Measurements from ENCODE around the gene LAMA4. TPM values are rescaled to one million over a fixed set of nuclear protein-coding genes. Genes with fewer than 3 reads are reported as not detected.

Gene LAMA4
- total RNA-seq, 1 donor from 2014 or later: 56.5 TPM

DNA sequence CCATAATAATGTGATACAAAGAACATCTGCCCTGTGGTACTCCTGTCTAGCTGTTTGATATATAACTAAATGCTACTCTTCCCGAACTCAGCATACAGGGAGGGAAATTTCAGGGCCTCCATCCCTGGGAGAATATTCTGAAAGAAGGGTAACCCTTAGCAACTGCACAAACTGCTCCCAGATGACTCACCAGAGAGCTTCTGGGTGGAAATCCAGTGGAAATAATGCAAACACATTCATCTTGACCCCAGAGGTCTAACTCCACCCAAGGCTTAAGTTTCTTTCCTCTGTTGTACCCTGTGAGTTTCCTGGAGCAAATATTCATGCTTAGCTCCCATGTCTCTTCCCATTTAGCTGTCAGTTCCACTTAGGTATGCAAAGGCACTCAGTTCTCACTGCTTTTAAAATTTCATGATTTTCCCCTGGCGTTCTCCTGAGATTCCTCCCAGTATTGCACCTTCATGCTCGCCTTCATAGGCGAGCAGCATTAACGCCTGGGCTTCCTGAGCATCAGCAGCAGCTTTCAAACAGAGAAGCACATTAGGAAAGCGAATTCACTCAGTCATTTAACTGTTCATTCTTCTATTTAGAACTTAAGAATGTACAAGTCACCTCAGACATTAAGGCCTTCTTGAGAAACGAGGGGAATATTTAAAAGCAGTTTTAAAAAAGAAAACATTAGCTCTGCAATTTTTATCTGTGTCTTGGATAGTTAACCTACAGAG lies 43.8 kb upstream of the LAMA4 start:
- H3K27me3 ChIP-seq: no peaks in the 10 kb centered on the region
- H3K4me1 ChIP-seq: peaks cover 5% of the 10 kb centered on the region
- no peaks in the 10 kb centered on the region for H3K36me3 ChIP-seq
- no peak overlapping the region for H3K4me3 ChIP-seq
- no peak for TF ChIP-seq POLR2AphosphoS5 (IDR thresholded peaks at IDR 0.05; ENCODE audit: insufficient read depth in 1 of 2, low read depth in 1 of 2)
- TF ChIP-seq, protein P1, sequence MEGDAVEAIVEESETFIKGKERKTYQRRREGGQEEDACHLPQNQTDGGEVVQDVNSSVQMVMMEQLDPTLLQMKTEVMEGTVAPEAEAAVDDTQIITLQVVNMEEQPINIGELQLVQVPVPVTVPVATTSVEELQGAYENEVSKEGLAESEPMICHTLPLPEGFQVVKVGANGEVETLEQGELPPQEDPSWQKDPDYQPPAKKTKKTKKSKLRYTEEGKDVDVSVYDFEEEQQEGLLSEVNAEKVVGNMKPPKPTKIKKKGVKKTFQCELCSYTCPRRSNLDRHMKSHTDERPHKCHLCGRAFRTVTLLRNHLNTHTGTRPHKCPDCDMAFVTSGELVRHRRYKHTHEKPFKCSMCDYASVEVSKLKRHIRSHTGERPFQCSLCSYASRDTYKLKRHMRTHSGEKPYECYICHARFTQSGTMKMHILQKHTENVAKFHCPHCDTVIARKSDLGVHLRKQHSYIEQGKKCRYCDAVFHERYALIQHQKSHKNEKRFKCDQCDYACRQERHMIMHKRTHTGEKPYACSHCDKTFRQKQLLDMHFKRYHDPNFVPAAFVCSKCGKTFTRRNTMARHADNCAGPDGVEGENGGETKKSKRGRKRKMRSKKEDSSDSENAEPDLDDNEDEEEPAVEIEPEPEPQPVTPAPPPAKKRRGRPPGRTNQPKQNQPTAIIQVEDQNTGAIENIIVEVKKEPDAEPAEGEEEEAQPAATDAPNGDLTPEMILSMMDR (IDR thresholded peaks at IDR 0.05): no peak
- intact Hi-C loops (cut with DNase I): no loop called here
- DNase-seq (ENCODE audit: extremely low spot score in 2 of 2): no peak
- H3K27ac ChIP-seq: peak overlapping the region; percentile 65
- no peaks in the 10 kb centered on the region for H3K9me3 ChIP-seq

DNA sequence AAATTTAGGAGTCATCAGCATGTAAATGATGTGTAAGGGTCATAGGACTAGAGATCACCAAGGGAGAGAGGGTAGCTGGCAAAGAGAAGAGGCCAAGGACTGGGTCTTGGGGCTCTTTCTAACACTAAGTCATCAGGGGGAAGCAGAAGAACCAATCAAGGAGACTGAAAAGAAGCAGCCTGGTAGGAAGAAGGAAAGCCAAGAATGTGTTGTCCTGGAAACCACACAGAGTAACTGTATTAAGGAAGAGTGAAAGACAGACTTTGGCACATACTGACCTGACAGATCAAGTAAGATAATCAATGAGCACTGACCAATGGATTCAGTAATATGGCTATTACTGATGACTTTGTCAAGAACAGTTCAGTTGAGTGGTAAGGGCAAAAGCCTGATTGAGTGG lies 42.3 kb upstream of the LAMA4 start:
- TF ChIP-seq, protein P1 (IDR thresholded peaks at IDR 0.05): no peak
- TF ChIP-seq POLR2AphosphoS5 (IDR thresholded peaks at IDR 0.05; ENCODE audit: insufficient read depth in 1 of 2, low read depth in 1 of 2) (no peak), POLR2A (IDR thresholded peaks at IDR 0.05) (no peak)
- Histone ChIP-seq H3K4me1 (peaks cover 5% of the 10 kb centered on the region), H3K27me3 (no peaks in the 10 kb centered on the region), H3K27ac (no peak overlapping the region), H3K9me3 (no peaks in the 10 kb centered on the region), H3K4me3 (no peak overlapping the region), H3K36me3 (no peaks in the 10 kb centered on the region)
- DNase-seq (ENCODE audit: extremely low spot score in 2 of 2): no peak
- intact Hi-C loops (cut with DNase I): no loop called here

DNA sequence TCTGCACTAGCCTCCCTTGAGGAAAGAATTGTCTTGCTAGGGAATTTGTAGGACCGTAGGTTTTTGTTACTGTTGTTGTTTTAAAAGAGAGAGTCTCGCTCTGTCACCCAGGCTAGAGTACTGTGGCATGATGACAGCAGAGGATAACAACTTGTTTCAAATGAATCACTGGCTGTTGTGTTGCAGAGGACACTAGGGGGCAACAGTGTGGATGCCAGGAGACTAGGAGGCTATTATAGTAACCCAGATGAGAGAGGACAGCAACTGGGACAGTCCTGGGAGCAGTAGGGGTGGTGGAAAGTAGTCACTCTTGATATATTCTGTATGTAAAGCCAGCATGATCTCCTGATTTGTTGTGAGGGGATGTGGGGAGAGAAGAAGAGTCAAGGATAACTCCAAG lies 41.8 kb upstream of the LAMA4 start:
- Histone ChIP-seq H3K27me3 (no peaks in the 10 kb centered on the region), H3K27ac (no peak overlapping the region), H3K4me1 (peaks cover 5% of the 10 kb centered on the region), H3K4me3 (no peak overlapping the region), H3K9me3 (no peaks in the 10 kb centered on the region), H3K36me3 (no peaks in the 10 kb centered on the region)
- TF ChIP-seq, protein P1 (IDR thresholded peaks at IDR 0.05): no peak
- TF ChIP-seq POLR2A (IDR thresholded peaks at IDR 0.05) (no peak), POLR2AphosphoS5 (IDR thresholded peaks at IDR 0.05; ENCODE audit: insufficient read depth in 1 of 2, low read depth in 1 of 2) (no peak)
- intact Hi-C loops (cut with DNase I): no loop called here
- no peak for DNase-seq (ENCODE audit: extremely low spot score in 2 of 2)

DNA sequence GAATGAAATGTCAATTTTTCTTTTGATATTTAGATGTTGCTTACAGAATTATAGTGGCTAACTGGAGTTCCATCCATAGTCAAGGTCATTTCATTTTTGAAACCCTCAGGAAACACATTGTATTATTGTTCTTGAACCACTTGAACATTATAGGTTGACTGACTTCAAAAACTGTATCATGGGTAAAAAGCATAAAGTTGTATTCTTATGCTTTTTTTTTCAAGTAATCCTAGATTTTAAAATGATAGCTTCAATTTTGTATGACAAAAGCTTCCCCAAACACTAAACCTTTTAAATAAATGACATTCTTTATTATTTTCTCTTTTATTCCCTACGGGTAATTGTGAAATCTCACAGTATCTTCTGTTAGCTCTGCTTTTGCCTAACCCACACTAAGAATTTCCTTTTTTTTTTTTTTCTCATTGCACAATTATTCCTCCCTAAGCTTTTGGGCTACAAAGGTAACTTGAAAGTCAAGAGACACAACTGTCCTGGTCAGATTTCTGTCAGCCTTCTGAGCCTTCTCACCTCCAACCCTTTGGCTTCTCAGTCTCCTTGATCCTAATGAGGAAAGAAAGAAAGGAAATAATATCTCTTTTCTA lies 36.9 kb upstream of the LAMA4 start:
- no peak for DNase-seq (ENCODE audit: extremely low spot score in 2 of 2)
- intact Hi-C loops (cut with DNase I): no loop called here
- Histone ChIP-seq H3K4me3 (no peak overlapping the region), H3K4me1 (peaks cover 9% of the 10 kb centered on the region), H3K9me3 (no peaks in the 10 kb centered on the region), H3K27me3 (no peaks in the 10 kb centered on the region), H3K36me3 (no peaks in the 10 kb centered on the region), H3K27ac (no peak overlapping the region)
- TF ChIP-seq POLR2A (IDR thresholded peaks at IDR 0.05): no peak
- TF ChIP-seq, protein P1 (IDR thresholded peaks at IDR 0.05): no peak
- no peak for TF ChIP-seq POLR2AphosphoS5 (IDR thresholded peaks at IDR 0.05; ENCODE audit: insufficient read depth in 1 of 2, low read depth in 1 of 2)

DNA sequence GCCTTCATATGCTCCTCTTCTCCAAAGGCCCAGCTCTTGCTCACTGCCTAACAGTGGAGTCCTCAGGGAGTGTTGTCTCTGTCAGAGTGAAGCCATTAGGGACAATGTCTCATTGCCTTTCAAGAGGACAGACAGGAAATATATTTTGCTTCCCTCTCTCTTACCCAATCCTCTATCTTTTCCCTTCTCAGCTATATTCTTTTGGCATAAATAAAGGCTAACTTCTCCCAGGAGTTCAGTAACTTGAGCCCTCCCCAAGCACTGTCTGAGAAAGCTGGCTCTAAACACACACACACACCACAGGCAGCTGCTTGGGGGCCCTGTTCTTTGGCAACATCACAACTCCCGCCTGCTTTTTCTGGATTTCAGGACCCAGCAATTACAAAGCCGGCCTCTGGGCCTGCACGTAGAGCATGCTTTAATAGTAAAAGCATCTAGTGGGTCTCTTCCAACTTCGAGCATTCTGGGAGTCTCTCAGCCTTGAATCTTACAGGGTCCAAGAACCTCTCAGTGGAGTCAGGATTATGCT lies 34.7 kb upstream of the LAMA4 start:
- no peaks in the 10 kb centered on the region for H3K36me3 ChIP-seq
- intact Hi-C loops (cut with DNase I): no loop called here
- peak overlapping the region; percentile 49 for H3K27ac ChIP-seq
- no peak for DNase-seq (ENCODE audit: extremely low spot score in 2 of 2)
- H3K4me3 ChIP-seq: no peak overlapping the region
- no peaks in the 10 kb centered on the region for H3K9me3 ChIP-seq
- H3K27me3 ChIP-seq: no peaks in the 10 kb centered on the region
- TF ChIP-seq POLR2AphosphoS5 (IDR thresholded peaks at IDR 0.05; ENCODE audit: insufficient read depth in 1 of 2, low read depth in 1 of 2) (no peak), POLR2A (IDR thresholded peaks at IDR 0.05) (no peak)
- TF ChIP-seq, protein P1 (IDR thresholded peaks at IDR 0.05): no peak
- peaks cover 9% of the 10 kb centered on the region for H3K4me1 ChIP-seq

All from vagina (tissue), 2 donors.